Esophagus squamous epithelium (tissue), 4 donors: ENCODE measurements around the gene LYRM2.

ENCODE experiments used
- CTCF ChIP-seq, 6 experiments: fragments of 450-650 bp in 4 of 6; fragments of 200-600 bp in 2 of 6; sonication (generic) in 2 of 6; IDR thresholded peaks; one replicate each; pipeline ENCODE4 v1.5.1; 2016 to 2019; ENCODE audit warnings: antibody characterized with exemption in 6 of 6, mild to moderate bottlenecking in 4 of 6, moderate library complexity in 4 of 6
- POLR2A ChIP-seq, 4 donors: fragments of 450-650 bp; IDR thresholded peaks; one replicate each; pipeline ENCODE4 v1.6.1; 2017; ENCODE audit warnings: antibody characterized with exemption in 4 of 4, mild to moderate bottlenecking in 4 of 4, moderate library complexity in 3 of 4

DNA sequence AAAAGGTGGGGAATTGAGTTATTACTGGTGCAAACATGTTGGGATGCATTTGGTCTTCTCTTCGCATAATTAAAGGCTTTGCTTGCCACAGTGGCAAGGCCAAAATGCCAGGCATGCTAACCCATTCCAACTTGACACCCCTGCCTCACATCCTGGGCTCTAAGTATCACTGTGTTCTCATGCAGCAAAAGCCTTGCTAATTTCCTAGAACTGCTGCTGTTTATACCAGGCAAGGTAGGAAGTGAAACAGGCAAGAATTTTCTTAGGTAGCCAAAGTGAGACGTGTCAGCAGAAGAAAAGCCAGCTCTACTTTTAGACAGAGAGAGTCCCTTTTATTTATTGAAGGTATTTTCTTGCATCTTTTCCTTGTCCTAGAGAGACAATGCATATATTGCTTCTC, 41.2 kb downstream of the LYRM2 start:
- TF ChIP-seq CTCF (IDR thresholded peaks at IDR 0.05): no peak
- TF ChIP-seq POLR2A (IDR thresholded peaks at IDR 0.05): no peak
